ENCODE measurements around the gene ABCA1. TPM values are rescaled to one million over a fixed set of nuclear protein-coding genes. Genes with fewer than 3 reads are reported as not detected.

ABCA1 gene
- total and polyA plus RNA-seq, 2 of the 13 experiments (the other 11 are each of a cell fraction or from before 2014, with no cell fraction given), result 26.8 to 63.8 TPM

- TF ChIP-seq ZNF687 (CRISPR knock-in tag; IDR thresholded peaks at IDR 0.05), result peak; percentile 31; the same call in 1 of the 2 replicates
- TF ChIP-seq GLI4 (CRISPR knock-in tag; IDR thresholded peaks at IDR 0.05; ENCODE audit: borderline replicate concordance), result no peak
Observed at GRCh38 chr9:104907278-104907951, 20.5 kb downstream of the ABCA1 start (continued).

- intact Hi-C loops (cut with micrococcal nuclease; ENCODE audit: unreplicated experiment), result no loop called here
- ATAC-seq, result peak; percentile 25
- peaks cover 99% of the 10 kb centered on the region for H3K79me2 ChIP-seq (ENCODE audit: insufficient read depth, low read length)
- TF ChIP-seq MYPOP (CRISPR knock-in tag; IDR thresholded peaks at IDR 0.05), result no peak
- TF ChIP-seq RAD21 (CRISPR knock-in tag; IDR thresholded peaks at IDR 0.05), result no peak
- no peak for TF ChIP-seq TFDP1 (CRISPR knock-in tag; IDR thresholded peaks at IDR 0.05; ENCODE audit: borderline replicate concordance)
- no peak for TF ChIP-seq HOXA3 (CRISPR knock-in tag; IDR thresholded peaks at IDR 0.05)
- no peak for TF ChIP-seq PBX3 (CRISPR knock-in tag; IDR thresholded peaks at IDR 0.05; ENCODE audit: borderline replicate concordance)
- TF ChIP-seq HNRNPUL1 (IDR thresholded peaks at IDR 0.05; ENCODE audit: low read depth, low read length), result no peak
- no peak for TF ChIP-seq ZFY (CRISPR knock-in tag; IDR thresholded peaks at IDR 0.05)
- TF ChIP-seq MIER3 (CRISPR knock-in tag; IDR thresholded peaks at IDR 0.05; ENCODE audit: borderline replicate concordance), result no peak
- TF ChIP-seq HOXA7 (CRISPR knock-in tag; IDR thresholded peaks at IDR 0.05), result no peak
- no peak for TF ChIP-seq ZNF501 (CRISPR knock-in tag; IDR thresholded peaks at IDR 0.05)
- no peak for TF ChIP-seq DRAP1 (CRISPR knock-in tag; IDR thresholded peaks at IDR 0.05)
Observed at GRCh38 chr9:104906441-104907277, 21.3 kb downstream of the ABCA1 start.

More at GRCh38 chr9:104906441-104907277, 21.3 kb downstream of the ABCA1 start:
- no peak for FAIRE-seq
- no peak for DNase-seq (ENCODE audit: low spot score)
- H3K27me3 ChIP-seq (ENCODE audit: control insufficient read depth in 1 of 2, insufficient read depth in 2 of 2, low read length in 2 of 2), result no peaks in the 10 kb centered on the region
- CTCF ChIA-PET (ENCODE audit: low intra/inter-chr PET ratio, low total read pairs), result no interaction called here
- H3K9ac ChIP-seq (ENCODE audit: insufficient read depth, low read depth, low read length), result no peak overlapping the region
- no peak overlapping the region for H2AFZ ChIP-seq (ENCODE audit: low read length)
- BruUV-seq (replicated peaks), result no TSS peak
- H3K4me1 ChIP-seq (ENCODE audit: insufficient read depth, low read length), result peaks cover 100% of the 10 kb centered on the region
- no peak overlapping the region for H3K4me2 ChIP-seq (ENCODE audit: low read depth, low read length)
- H4K20me1 ChIP-seq (ENCODE audit: insufficient read depth, low read length), result no peaks in the 10 kb centered on the region
- H3K27ac ChIP-seq (ENCODE audit: extremely low read length, insufficient read depth, low read length), result peak overlapping the region; percentile 37
- in situ Hi-C loops (cut with HindIII; ENCODE audit: extremely low pct_ligation_motif_present, low pct_unique_long_range_greater_than_20kb), result no loop called here
- H3K4me3 ChIP-seq (replicated peaks in 1 of 3; ENCODE audit: insufficient read depth in 1 of 3, low read depth in 2 of 3, low read length in 3 of 3), result no peak overlapping the region
- 88% methylated on average over 4 of the region's 5 CpGs for WGBS (ENCODE audit: low lambda C conversion rate)
- H3K9me3 ChIP-seq (ENCODE audit: low read length), result no peaks in the 10 kb centered on the region
- peaks cover 0 to under 1% of the 10 kb centered on the region in 2 experiments; a peak in 1 of 5 replicates for H3K36me3 ChIP-seq (replicated peaks in 1 of 2; ENCODE audit: control insufficient read depth in 1 of 2, insufficient read depth in 2 of 2, low read length in 2 of 2)
- POLR2A ChIA-PET, result no interaction called here
